A172 (cell line): Measurements from ENCODE around the gene KPNA1. TPM values are rescaled to one million over a fixed set of nuclear protein-coding genes. Genes with fewer than 3 reads are reported as not detected.
A peak's percentile ranks its signal among the peaks of the same experiment; 100 is the strongest.

Experiments used
- DNase-seq: peaks from one replicate; pipeline ENCODE4 v3.0.0-alpha.2; 2015; ENCODE audit warnings: low spot score
- total RNA-seq: library from RNA; depleted of rRNA; stranded (reverse); fragments of >200 nt; shearing (Covaris generic); gene quantifications from 2 replicates; pipeline ENCODE4 v1.2.3, GENCODE V29; 2014; rRNA removed

KPNA1 gene
- 23.8 and 30.6 TPM in 2 replicates for total RNA-seq

GRCh38 chr3:122514123-122515019 is at the start of gene KPNA1:
TSS of gene KPNA1 (minus strand) at chr3:122514939. CDS start at chr3:122496565, 18,374 bp downstream.
- peak; percentile 68 for DNase-seq

GRCh38 chr3:122564155-122564912 is 49.6 kb upstream of the KPNA1 start, which contains the start of the genes DTX3L and PARP9:
TSS of gene DTX3L (plus strand) at chr3:122564338. CDS start at chr3:122564427, 89 bp downstream.
TSS of gene PARP9 (minus strand) at chr3:122564300. CDS start at chr3:122559620, 4,680 bp downstream.
- peak; percentile 75 for DNase-seq

- DNase-seq = peak; percentile 13
These were observed 48.9 kb upstream of the KPNA1 start for GRCh38 chr3:122563717-122564025.

GRCh38 chr3:122562923-122563716 is 48.4 kb upstream of the KPNA1 start:
- no peak for DNase-seq

GRCh38 chr3:122560680-122561079 is 45.9 kb upstream of the KPNA1 start:
- DNase-seq = peak; percentile 72

- no peak for DNase-seq
These were observed 45.2 kb upstream of the KPNA1 start for GRCh38 chr3:122559906-122560305.

GRCh38 chr3:122558605-122559004 is 43.9 kb upstream of the KPNA1 start:
- no peak for DNase-seq

GRCh38 chr3:122557356-122557755 is 42.6 kb upstream of the KPNA1 start:
- no peak for DNase-seq

GRCh38 chr3:122555275-122556071 is 40.7 kb upstream of the KPNA1 start:
- DNase-seq = peak; percentile 38

GRCh38 chr3:122553171-122553570 is 38.4 kb upstream of the KPNA1 start:
- no peak for DNase-seq

GRCh38 chr3:122548619-122549018 is 33.9 kb upstream of the KPNA1 start:
- no peak for DNase-seq

- DNase-seq = no peak
These were observed 33.3 kb upstream of the KPNA1 start for GRCh38 chr3:122548076-122548475.

- no peak for DNase-seq
These were observed 31.4 kb upstream of the KPNA1 start for GRCh38 chr3:122546151-122546550.

- DNase-seq = no peak
These were observed 24.3 kb upstream of the KPNA1 start for GRCh38 chr3:122538956-122539490.

- no peak for DNase-seq
These were observed 21.9 kb upstream of the KPNA1 start for GRCh38 chr3:122536632-122537001.

- DNase-seq = no peak
These were observed 21.4 kb upstream of the KPNA1 start for GRCh38 chr3:122535964-122536631.

- peak; percentile 86 for DNase-seq
These were observed 19.2 kb upstream of the KPNA1 start for GRCh38 chr3:122533931-122534334.

- no peak for DNase-seq
These were observed 18.7 kb upstream of the KPNA1 start for GRCh38 chr3:122533480-122533879.

GRCh38 chr3:122530164-122530563 is 15.4 kb upstream of the KPNA1 start:
- no peak for DNase-seq

- DNase-seq = no peak
These were observed 8.6 kb upstream of the KPNA1 start for GRCh38 chr3:122523317-122523716.
